Jurkat, Clone E6-1 (cell line): ENCODE measurements around the gene EPS8L3.

Experiments used
- DNase-seq: peaks from one replicate; pipeline ENCODE4 v3.0.0-alpha.2; 2011; ENCODE audit warnings: low read depth, low spot score
- H3K4me3 ChIP-seq: 2 replicates; pipeline ENCODE4 v1.5.1; 2011; ENCODE audit warnings: mild to moderate bottlenecking, low read length, control low read depth, moderate library complexity

Gene EPS8L3

GRCh38 chr1:109794319-109795132, 30.8 kb upstream of the EPS8L3 start:
- DNase-seq = no peak
- no peak overlapping the region for H3K4me3 ChIP-seq

- DNase-seq = no peak
- H3K4me3 ChIP-seq = no peak overlapping the region
Measured at GRCh38 chr1:109793486-109794318, 30.0 kb upstream of the EPS8L3 start.

GRCh38 chr1:109793089-109793485, 29.4 kb upstream of the EPS8L3 start:
- no peak for DNase-seq
- no peak overlapping the region for H3K4me3 ChIP-seq

- H3K4me3 ChIP-seq = no peak overlapping the region
- DNase-seq = no peak
Measured at GRCh38 chr1:109792056-109792831, 28.5 kb upstream of the EPS8L3 start.

GRCh38 chr1:109791495-109792043, 27.8 kb upstream of the EPS8L3 start:
- no peak overlapping the region for H3K4me3 ChIP-seq
- no peak for DNase-seq

GRCh38 chr1:109790735-109791494, 27.2 kb upstream of the EPS8L3 start:
- DNase-seq = peak; percentile 85
- H3K4me3 ChIP-seq = no peak overlapping the region

- DNase-seq = no peak
- H3K4me3 ChIP-seq = no peak overlapping the region
Measured at GRCh38 chr1:109790329-109790728, 26.6 kb upstream of the EPS8L3 start.

GRCh38 chr1:109789551-109790180, 25.9 kb upstream of the EPS8L3 start:
- no peak overlapping the region for H3K4me3 ChIP-seq
- no peak for DNase-seq

GRCh38 chr1:109788695-109789521, 25.2 kb upstream of the EPS8L3 start:
- no peak for DNase-seq
- no peak overlapping the region for H3K4me3 ChIP-seq

GRCh38 chr1:109787845-109788601, 24.3 kb upstream of the EPS8L3 start:
- no peak for DNase-seq
- no peak overlapping the region for H3K4me3 ChIP-seq

- H3K4me3 ChIP-seq = no peak overlapping the region
- DNase-seq = no peak
Measured at GRCh38 chr1:109787211-109787844, 23.6 kb upstream of the EPS8L3 start.

- H3K4me3 ChIP-seq = no peak overlapping the region
- no peak for DNase-seq
Measured at GRCh38 chr1:109786531-109787021, 22.9 kb upstream of the EPS8L3 start.

GRCh38 chr1:109786112-109786480, 22.4 kb upstream of the EPS8L3 start:
- no peak overlapping the region for H3K4me3 ChIP-seq
- DNase-seq = no peak

GRCh38 chr1:109785446-109786111, 21.9 kb upstream of the EPS8L3 start:
- no peak overlapping the region for H3K4me3 ChIP-seq
- DNase-seq = no peak

- DNase-seq = no peak
- no peak overlapping the region for H3K4me3 ChIP-seq
Measured at GRCh38 chr1:109784551-109785252, 21.0 kb upstream of the EPS8L3 start.
